ENCODE results near the gene NOX3. TPM values are rescaled to one million over a fixed set of nuclear protein-coding genes. Genes with fewer than 3 reads are reported as not detected.

NOX3 gene
- total and polyA plus RNA-seq, 2 donors (not counting 3 experiments of a cell fraction or from before 2014, with no cell fraction given): not detected

GRCh38 chr6:155450240-155450581, 5.4 kb downstream of the NOX3 start:
- Histone ChIP-seq H3K9me3 (replicated peaks; ENCODE audit: control insufficient read depth, insufficient read depth, low read length) (no peaks in the 10 kb centered on the region), H3K9ac (replicated peaks; ENCODE audit: extremely low read depth, insufficient read depth, low read length) (no peak overlapping the region), H3K79me2 (ENCODE audit: control insufficient read depth, insufficient read depth, low read length) (no peaks in the 10 kb centered on the region), H2AFZ (ENCODE audit: low read depth, low read length) (no peak overlapping the region), H3K4me3 (replicated peaks in 1 of 3; ENCODE audit: insufficient read depth in 1 of 3, low read depth in 1 of 3, low read length in 3 of 3) (no peak overlapping the region), H3K4me1 (ENCODE audit: control insufficient read depth, extremely low read depth, insufficient read depth, low read length) (peaks cover 7% of the 10 kb centered on the region), H3K27me3 (ENCODE audit: control insufficient read depth in 2 of 2, insufficient read depth in 2 of 2, low read length in 2 of 2) (no peaks in the 10 kb centered on the region), H3K27ac (ENCODE audit: insufficient read depth, low read depth, low read length) (no peak overlapping the region), H4K20me1 (replicated peaks; ENCODE audit: control insufficient read depth, extremely low read depth, insufficient read depth, low read length) (no peaks in the 10 kb centered on the region), H3K9me1 (replicated peaks; ENCODE audit: control insufficient read depth, extremely low read depth, insufficient read depth, low read length) (no peaks in the 10 kb centered on the region), H3K4me2 (ENCODE audit: insufficient read depth, low read length) (no peak overlapping the region), H3K36me3 (ENCODE audit: control insufficient read depth in 2 of 2, extremely low read depth in 1 of 2, insufficient read depth in 2 of 2, low read length in 2 of 2) (no peaks in the 10 kb centered on the region)
- DNase-seq (ENCODE audit: low read depth, low spot score) (no peak), FAIRE-seq (no peak)
- dilution Hi-C loops (cut with MboI; ENCODE audit: extremely low pct_ligation_motif_present, low sequenced_read_pairs): no loop called here
- TF ChIP-seq POLR2AphosphoS5 (IDR thresholded peaks at IDR 0.05; ENCODE audit: insufficient read depth, low read depth, low read length) (no peak), CTCF (IDR thresholded peaks at IDR 0.05; ENCODE audit: extremely low read depth in 1 of 2, insufficient read depth in 1 of 2, low read depth in 1 of 2, low read length in 2 of 2) (no peak)
- CTCF ChIA-PET: no interaction called here
- intact Hi-C loops (cut with micrococcal nuclease): no loop called here
- POLR2A ChIA-PET: no interaction called here
- no TSS peak for BruUV-seq (replicated peaks)

GRCh38 chr6:155449450-155450239, 6.0 kb downstream of the NOX3 start:
- intact Hi-C loops (cut with micrococcal nuclease): loop anchor here (2.0 kb wide), 1 partner anchor 21 kb away; no protein-coding TSS in a partner anchor
- ChIA-PET POLR2A (no interaction called here), CTCF (interaction anchor here (1.2 to 1.5 kb wide), 3 partner anchors 9 to 79 kb away, joined by 3 to 5 read pairs (median 3); no protein-coding TSS in a partner anchor)
- H3K9ac ChIP-seq (replicated peaks; ENCODE audit: extremely low read depth, insufficient read depth, low read length): no peak overlapping the region
- no peak overlapping the region for H3K27ac ChIP-seq (ENCODE audit: insufficient read depth, low read depth, low read length)
- peaks cover 7% of the 10 kb centered on the region for H3K4me1 ChIP-seq (ENCODE audit: control insufficient read depth, extremely low read depth, insufficient read depth, low read length)
- no peak overlapping the region for H2AFZ ChIP-seq (ENCODE audit: low read depth, low read length)
- no peaks in the 10 kb centered on the region for H3K9me3 ChIP-seq (replicated peaks; ENCODE audit: control insufficient read depth, insufficient read depth, low read length)
- H3K9me1 ChIP-seq (replicated peaks; ENCODE audit: control insufficient read depth, extremely low read depth, insufficient read depth, low read length): no peaks in the 10 kb centered on the region
- H3K4me2 ChIP-seq (ENCODE audit: insufficient read depth, low read length): peak overlapping the region; percentile 16
- no peaks in the 10 kb centered on the region for H3K79me2 ChIP-seq (ENCODE audit: control insufficient read depth, insufficient read depth, low read length)
- no peaks in the 10 kb centered on the region for H4K20me1 ChIP-seq (replicated peaks; ENCODE audit: control insufficient read depth, extremely low read depth, insufficient read depth, low read length)
- TF ChIP-seq JUN (IDR thresholded peaks at IDR 0.05; ENCODE audit: borderline replicate concordance, insufficient read depth, insufficient read length, low read depth): no peak
- TF ChIP-seq POLR2A (IDR thresholded peaks at IDR 0.05; ENCODE audit: low read depth, low read length): no peak
- no peak for TF ChIP-seq GATA2 (IDR thresholded peaks at IDR 0.05; ENCODE audit: insufficient read depth, insufficient read length, low read depth, low read length)
- TF ChIP-seq MYC (IDR thresholded peaks at IDR 0.05; ENCODE audit: low read depth, low read length): no peak
- TF ChIP-seq POLR2AphosphoS5 (IDR thresholded peaks at IDR 0.05; ENCODE audit: insufficient read depth, low read depth, low read length): no peak
- BruUV-seq (replicated peaks): no TSS peak
- dilution Hi-C loops (cut with MboI; ENCODE audit: extremely low pct_ligation_motif_present, low sequenced_read_pairs): no loop called here
- DNase-seq (ENCODE audit: low read depth, low spot score): peak; percentile 48
- no peak overlapping the region for H3K4me3 ChIP-seq (replicated peaks in 1 of 3; ENCODE audit: insufficient read depth in 1 of 3, low read depth in 1 of 3, low read length in 3 of 3)
- peak; percentile 42 for FAIRE-seq
- H3K27me3 ChIP-seq (ENCODE audit: control insufficient read depth in 2 of 2, insufficient read depth in 2 of 2, low read length in 2 of 2): no peaks in the 10 kb centered on the region
- H3K36me3 ChIP-seq (ENCODE audit: control insufficient read depth in 2 of 2, extremely low read depth in 1 of 2, insufficient read depth in 2 of 2, low read length in 2 of 2): no peaks in the 10 kb centered on the region

All from endothelial cell of umbilical vein (primary cell).